GM21723 (cell line): Measurements from ENCODE around the gene STEAP1B.
"Not testable (repeated sequence)": the region's sequence is repeated elsewhere in the genome, so short reads cannot be mapped to it uniquely, and the experiment has no call there.

Experiments used
- ATAC-seq: cut with Tn5 transposase; IDR thresholded peaks from one replicate; pipeline ENCODE4 v1.9.1; 2021; ENCODE audit warnings: mild to moderate bottlenecking, moderate library complexity; ENCODE audit not compliant: unreplicated experiment

STEAP1B gene

DNA sequence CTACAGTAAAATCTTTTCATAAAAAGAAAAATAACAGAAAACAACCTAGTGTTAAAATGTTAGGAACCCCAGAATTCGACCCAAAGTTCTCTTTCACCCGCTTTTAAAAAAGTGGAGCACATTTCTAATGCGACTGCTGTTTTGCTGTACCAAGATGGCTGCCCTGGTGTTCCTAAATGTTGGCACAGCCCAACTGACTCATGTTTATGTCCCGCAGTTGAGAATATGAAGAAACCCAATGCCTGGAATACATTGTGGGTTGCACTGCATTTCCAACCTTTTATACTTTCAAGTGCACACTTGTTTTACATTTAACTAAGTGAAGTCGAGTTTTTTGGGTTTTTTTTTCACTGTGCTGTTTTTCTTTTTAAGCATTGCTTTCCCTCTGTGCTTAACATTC lies 944 bp downstream of the STEAP1B start:
- no peak for ATAC-seq

DNA sequence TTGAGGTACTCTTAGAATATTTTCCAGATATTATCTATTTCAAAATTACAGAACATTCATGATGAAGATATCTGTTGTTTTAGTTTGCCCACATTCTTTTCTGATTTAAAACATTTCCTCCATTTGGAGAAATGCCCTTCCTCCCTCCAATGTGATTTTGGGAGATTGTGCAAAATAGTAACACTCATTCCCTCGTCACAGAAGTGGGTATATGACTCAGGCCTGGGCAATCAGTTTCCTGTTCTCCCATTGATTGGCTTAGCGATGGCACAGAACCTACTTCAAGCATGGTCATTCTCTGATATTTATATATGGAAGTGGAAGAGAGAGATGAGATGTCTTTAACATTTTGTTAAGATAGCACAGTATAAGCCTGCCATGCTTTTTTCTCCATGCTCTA lies 3.1 kb downstream of the STEAP1B start:
- not testable (repeated sequence) for ATAC-seq

DNA sequence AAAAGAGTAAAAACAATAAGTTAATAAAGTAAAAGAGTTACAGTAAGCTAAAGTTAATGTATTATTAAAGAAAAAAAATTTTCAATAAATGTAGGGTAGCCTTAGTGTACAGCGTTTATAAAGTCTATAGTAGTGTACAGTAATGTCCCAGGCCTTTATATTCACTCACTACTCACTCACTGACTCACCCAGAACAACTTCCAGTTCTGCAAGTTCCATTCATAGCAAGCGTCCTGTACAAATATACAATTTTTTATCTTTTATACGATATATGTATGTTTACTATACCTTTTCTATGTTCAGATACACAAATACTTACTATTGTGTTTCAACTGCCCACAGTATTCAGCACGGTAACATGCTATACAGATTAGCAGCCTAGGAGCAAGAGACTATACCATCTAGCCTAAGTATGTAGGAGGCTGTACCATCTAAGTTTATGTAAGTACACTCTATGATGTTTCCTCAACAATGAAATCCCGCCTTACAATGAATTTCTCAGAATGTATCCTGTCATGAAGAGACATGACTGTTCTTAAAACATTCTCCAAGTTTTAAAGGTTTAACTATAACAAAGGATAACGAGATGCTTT lies 3.6 kb downstream of the STEAP1B start:
- ATAC-seq = not testable (repeated sequence)

- ATAC-seq = not testable (repeated sequence)
Observed at GRCh38 chr7:22493160-22493925, 6.6 kb downstream of the STEAP1B start.

DNA sequence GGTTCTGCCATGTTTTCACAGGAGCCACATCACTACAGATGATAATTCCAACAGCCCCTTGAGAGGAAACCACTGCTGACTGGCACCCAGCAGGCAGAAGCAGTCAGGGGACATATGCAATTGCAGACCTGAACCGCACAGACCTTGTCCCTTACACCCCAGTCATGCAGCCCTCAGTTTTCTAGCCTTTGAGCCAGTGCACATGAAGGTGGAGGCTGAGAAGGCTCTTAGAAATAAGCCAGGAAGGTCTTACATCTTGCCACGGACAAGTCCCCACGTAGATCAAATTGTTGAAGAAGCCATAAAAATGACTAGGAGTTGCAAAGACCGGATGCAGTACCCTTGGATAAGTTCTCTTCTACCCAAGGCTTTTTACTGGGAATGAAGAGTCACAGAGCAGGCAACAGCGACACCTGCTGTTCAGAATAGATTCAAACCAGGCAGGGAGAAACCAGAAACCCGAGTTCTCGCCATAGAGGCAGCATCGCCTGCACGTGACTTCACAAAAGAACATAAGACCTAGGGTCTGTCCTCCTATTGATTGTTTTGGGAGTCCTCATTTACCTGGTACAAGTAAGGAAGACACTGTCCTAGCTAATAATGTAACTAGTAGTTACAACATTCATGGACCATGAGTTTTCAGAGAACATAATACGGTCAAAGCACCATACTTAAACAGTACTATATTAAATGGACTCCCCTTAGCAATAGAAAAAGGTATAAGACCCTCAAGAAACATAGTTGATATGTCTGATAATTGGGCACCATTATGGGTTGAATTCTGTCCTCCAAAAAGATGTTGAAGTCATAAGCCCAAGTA lies 11.1 kb downstream of the STEAP1B start:
- ATAC-seq = peak; percentile 83

- ATAC-seq = no peak
Observed at GRCh38 chr7:22487978-22488642, 11.9 kb downstream of the STEAP1B start.

DNA sequence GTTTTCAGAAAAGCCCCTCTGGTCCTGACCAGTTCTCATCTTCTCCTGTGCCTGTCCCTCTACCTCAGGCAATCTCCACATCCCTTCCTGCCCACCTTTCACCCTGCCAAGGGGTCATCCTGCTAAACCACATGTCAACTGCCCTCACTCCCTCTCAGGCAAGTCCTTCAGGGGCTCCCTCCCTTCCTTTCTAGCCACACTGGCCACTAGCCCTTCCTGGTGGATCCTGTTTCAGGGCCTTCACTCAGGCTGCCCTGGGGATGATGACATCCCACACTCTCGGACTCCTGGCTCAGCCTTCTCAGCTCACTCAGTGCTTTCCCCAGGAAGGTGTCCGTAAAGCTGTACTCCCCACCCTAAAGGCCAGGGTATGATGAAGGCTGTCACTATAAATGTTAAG lies 13.4 kb downstream of the STEAP1B start:
- no peak for ATAC-seq

DNA sequence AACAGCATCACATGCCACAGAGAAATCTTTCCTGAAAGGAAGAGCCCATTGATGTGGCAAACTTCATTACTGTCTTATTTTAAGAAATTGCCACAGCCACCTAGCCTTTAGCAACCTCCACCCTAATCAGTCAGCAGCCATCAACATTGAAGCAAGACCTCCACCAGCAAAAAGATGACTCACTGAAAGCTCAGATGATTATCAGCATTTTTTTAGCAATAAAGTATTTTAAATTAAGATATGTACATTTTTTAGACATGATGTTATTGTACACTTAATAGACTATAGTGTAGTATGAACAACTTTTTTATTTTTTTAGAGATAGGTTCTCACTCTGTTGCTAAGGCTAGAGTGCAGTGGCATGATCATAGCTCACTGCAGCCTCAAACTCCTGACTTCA lies 14.8 kb downstream of the STEAP1B start:
- ATAC-seq = no peak

DNA sequence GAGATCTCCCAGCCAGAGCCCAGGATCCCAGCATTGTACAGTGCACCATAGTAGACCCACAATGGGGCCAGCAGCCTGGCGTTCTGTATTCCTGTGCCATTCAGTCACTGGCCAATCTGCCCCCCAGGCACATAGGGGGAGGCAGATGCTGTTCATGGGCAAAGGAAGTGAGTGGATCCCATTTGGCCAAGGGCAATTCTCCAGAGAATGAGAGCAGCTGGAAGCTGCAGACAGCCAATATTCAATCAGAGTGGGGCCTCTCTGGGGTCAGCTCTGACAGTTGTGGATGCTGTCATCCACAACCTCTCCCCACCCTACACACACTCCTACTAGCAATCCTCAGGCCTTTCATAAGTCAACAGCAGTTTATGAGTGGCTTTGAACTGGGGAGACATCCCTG lies 17.5 kb downstream of the STEAP1B start:
- ATAC-seq = no peak

- ATAC-seq = no peak
Observed at GRCh38 chr7:22481726-22482125, 18.3 kb downstream of the STEAP1B start.

- no peak for ATAC-seq
Observed at GRCh38 chr7:22480523-22481075, 19.4 kb downstream of the STEAP1B start.

- no peak for ATAC-seq
Observed at GRCh38 chr7:22477876-22478450, 22.0 kb downstream of the STEAP1B start.

GRCh38 chr7:22477262-22477661 lies 22.7 kb downstream of the STEAP1B start:
- no peak for ATAC-seq

DNA sequence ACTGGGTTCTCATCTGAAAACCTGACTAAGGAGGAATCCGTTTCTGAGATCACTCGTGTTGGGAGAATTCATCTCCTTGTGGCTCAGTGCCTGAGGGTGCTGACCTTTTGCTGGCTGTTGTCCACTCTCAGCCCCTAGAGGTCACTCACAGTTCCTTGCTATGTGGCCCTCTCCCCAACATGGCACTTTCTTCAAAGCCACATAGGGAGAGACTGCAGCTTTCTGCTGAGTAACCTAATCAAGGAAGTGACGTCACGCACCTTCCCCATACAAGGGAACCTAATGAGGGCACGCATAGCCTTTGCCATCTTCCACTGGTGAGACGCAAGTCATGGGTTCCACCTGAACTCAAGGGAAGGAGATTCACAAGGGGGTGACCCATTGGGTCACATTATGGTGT lies 23.2 kb downstream of the STEAP1B start:
- ATAC-seq = no peak

GRCh38 chr7:22474645-22475044 lies 25.3 kb downstream of the STEAP1B start:
- no peak for ATAC-seq

- no peak for ATAC-seq
Observed at GRCh38 chr7:22470981-22471380, 29.0 kb downstream of the STEAP1B start.

- peak; percentile 70 for ATAC-seq
Observed at GRCh38 chr7:22469371-22470143, 30.4 kb downstream of the STEAP1B start.

DNA sequence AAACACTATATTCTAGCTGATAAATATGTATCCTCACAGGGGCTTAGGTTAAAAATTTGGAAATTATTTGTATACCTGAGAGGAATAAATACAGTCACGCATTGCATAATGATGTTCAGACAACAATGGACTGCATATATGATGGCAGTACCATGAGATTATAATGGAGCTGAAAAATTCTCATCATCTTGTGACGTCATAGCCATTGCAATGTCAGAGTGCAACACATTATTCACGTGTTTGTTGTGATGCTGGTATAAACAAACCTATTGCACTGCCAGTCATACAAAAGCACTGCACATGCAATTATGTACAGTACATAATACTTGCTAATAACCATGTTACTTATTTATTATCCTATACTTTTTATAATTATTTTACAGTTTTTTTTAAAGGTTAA lies 31.4 kb downstream of the STEAP1B start:
- ATAC-seq = no peak

DNA sequence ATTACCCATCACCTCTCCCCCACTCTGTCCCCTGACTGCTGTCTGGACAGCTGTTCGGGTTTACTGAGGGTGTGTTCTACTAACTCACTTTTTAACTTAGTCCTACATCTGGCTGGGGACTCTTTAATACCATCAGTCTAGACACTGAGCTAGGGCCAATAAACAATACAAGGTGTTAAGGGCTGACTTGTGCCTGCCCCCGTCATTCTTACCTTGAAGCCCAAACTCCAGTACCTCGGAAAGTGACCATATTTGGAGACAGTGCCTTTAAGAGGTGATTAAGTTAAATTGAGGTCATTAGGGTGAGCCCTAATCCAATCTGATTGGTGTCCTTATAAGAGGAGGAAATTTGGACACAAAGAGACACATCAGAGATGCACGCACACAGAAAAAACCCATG lies 35.7 kb downstream of the STEAP1B start:
- no peak for ATAC-seq
